Frontal cortex (tissue), 4 donors: ENCODE data around the gene MAIP1. TPM values are rescaled to one million over a fixed set of nuclear protein-coding genes. Genes with fewer than 3 reads are reported as not detected.

Experiments used
- DNase-seq, 2 donors: peaks; one replicate each; pipeline ENCODE4 v3.0.0; 2012; ENCODE audit warnings: low spot score in 2 of 2
- FAIRE-seq: peaks from 2 replicates; lab custom pipeline; 2012; peaks lifted over from hg19 to GRCh38; lab: Jason Lieb, UNC
- total RNA-seq: library from RNA; depleted of rRNA; stranded (reverse); fragments of >200 nt; gene quantifications from one replicate; pipeline ENCODE4 v1.2.3, GENCODE V29; 2014
- donor health status: control.
- donor health status: control.
- donor health status: control.

MAIP1 gene
- total RNA-seq, 1 donor from 2014 or later = 14.3 TPM

DNA sequence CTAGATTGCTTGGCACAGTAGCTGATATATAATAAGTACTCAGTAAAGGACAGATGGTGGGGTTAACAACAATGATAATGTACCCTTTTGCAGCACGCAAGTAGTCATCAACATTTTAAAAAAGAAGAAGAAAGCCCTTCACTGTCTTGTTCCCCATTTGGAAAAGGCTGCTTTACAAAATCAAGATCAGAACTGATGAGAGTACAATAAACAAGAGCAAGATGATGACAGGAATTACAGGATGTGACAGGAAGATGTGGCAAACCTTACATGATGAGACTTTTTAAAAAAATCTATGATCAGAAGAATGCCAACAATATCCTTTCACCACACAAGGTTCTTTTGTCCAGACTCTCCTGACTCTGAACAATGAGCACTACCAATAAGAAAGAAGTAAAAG is 9.2 kb upstream of the MAIP1 start:
- DNase-seq (no peak), FAIRE-seq (no peak)

GRCh38 chr2:199946836-199947235 is 8.5 kb upstream of the MAIP1 start:
- no peak for DNase-seq
- no peak for FAIRE-seq

- FAIRE-seq (no peak), DNase-seq (no peak)
Measured at GRCh38 chr2:199950396-199950795, 5.0 kb upstream of the MAIP1 start.

- no peak for DNase-seq
- FAIRE-seq = no peak
Measured at GRCh38 chr2:199951023-199951422, 4.4 kb upstream of the MAIP1 start.

DNA sequence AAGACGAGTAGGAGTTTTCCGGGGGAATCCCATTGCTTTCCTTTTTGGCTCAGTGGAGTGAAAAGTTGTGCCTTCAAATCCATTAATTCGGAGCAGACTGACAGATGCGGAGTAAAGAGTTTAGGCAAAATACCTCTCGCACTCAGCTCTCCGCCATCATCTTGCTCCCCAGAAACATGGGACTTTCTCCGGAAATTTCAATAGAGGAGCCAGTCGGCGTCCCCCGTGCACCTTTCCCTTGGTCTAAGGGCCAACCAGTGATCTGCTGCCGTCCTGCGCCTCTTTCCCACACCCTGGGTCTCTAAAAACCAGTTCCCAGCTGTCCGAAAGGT is 409 bp upstream of the MAIP1 start:
- DNase-seq (peak in 1 of 2 donors; percentile 16), FAIRE-seq (no peak)

DNA sequence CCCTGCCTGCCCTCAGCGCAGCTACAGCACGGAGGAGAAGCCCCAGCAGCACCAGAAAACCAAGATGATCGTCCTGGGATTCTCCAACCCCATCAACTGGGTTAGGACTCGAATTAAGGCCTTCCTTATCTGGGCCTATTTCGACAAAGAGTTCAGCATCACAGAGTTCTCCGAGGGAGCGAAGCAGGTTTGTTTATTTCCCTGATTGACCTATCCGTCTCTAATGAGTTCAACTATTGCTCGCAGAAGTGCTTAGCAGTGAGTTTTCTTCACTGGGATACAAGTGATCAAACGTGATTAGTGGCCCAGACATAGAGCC is 639 bp downstream of the MAIP1 start:
- no peak for FAIRE-seq
- no peak for DNase-seq

GRCh38 chr2:199958014-199958413 is 2.6 kb downstream of the MAIP1 start:
- FAIRE-seq (no peak), DNase-seq (no peak)

- FAIRE-seq = no peak
- no peak for DNase-seq
Measured at GRCh38 chr2:199962203-199962602, 6.8 kb downstream of the MAIP1 start.

GRCh38 chr2:199966405-199966804 is 11.0 kb downstream of the MAIP1 start:
- FAIRE-seq = no peak
- no peak for DNase-seq

DNA sequence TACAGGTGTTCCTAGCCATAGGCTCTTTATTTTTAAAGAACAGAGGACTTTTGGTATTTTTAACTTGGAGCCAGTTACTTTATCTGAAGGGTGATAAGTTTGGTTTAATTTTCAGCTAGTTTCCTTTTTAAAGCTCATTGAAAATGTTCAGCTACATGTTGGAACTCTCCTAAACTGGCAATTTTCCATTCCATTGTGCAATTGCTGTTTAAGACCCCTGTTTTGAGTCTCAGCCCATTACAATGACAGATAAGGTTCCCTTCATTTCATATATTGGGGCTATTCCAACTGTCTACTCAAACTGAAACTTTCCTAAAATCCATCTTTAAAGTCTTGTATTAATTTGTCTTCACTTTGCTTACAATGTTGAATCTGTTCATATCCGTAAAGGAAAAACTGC is 11.6 kb downstream of the MAIP1 start:
- no peak for FAIRE-seq
- DNase-seq = no peak

GRCh38 chr2:199968126-199968525 is 12.7 kb downstream of the MAIP1 start:
- FAIRE-seq (no peak), DNase-seq (no peak)

DNA sequence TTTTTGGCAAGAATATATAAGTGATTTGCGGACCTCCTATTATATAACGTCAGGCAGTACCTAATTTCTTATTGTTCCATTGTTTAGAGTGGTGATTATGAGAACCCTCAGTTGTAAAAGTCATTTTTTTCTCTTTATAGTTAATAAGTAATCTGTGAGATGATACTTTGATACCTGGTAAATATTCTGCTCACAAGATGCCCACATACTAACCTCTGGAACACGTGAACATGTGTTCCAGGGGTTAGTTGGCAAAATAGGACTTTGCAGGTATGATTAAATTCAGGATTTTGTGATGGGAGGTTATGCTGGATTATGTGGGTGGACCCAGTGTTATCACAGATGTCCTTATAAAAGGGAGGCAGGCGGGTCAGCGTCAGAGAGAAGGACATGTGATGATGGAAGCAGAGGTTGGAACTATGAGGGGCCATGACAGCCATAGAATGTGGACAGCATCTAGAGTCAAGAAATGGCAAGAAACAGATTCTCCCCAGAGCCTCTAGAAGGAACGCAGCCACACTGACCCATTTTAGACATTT is 16.8 kb downstream of the MAIP1 start:
- FAIRE-seq = no peak
- DNase-seq = no peak

- peak in 1 of 2 donors; percentile 25 for DNase-seq
Measured at GRCh38 chr2:199973703-199974102, 18.3 kb downstream of the MAIP1 start.

DNA sequence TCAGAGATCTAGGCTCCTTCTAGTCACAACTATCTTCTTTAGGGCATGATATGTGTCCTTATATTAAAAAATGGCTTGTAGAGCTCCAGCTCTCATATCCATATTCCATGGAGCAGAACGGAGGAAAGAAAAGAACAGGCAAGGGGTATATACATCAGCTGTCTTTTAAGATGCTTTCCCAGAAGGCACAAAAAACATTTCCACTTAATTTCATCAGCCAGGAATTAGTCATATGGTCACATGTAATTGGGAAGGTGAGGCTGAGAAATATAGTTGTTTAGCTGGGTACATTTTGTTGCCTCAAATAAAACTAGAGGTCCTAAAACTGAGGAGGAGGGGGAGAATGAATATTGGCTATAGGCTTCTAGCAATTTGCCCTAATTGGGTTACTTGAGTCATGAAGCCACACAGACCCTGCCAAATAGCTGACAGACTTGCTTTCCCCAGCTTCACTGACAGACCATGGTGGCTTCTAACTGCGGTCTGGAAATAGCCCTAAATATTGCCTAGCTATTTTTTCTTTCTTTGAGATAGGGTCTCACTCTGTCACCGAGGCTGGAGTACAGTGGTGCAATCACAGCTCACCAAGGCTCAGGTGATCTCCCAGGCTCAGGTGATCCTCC is 20.0 kb downstream of the MAIP1 start:
- FAIRE-seq (no peak), DNase-seq (no peak)

More at GRCh38 chr2:199973703-199974102, 18.3 kb downstream of the MAIP1 start:
- peak; percentile 75 for FAIRE-seq

GRCh38 chr2:199977984-199978415 is 22.6 kb downstream of the MAIP1 start:
- FAIRE-seq (no peak), DNase-seq (no peak)

DNA sequence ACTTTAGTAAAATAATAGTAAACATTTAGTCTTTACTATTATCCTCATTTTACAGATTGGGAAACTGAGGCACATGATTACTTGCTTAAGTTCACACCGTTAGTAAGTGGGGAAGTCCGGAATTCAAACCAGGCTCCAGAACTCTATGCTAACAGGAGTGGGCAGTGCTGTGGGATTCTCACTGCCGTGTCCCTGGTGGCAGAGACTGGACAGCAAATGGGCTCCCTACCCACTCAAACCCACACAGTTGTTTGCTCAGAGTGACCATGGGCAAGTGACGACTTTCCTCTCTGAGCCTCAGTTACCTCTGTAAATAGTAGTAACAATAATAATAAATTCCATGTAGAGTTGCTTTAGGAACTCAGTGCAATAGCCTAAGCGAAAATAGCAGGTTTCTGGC is 24.0 kb downstream of the MAIP1 start:
- no peak for FAIRE-seq
- DNase-seq = no peak

DNA sequence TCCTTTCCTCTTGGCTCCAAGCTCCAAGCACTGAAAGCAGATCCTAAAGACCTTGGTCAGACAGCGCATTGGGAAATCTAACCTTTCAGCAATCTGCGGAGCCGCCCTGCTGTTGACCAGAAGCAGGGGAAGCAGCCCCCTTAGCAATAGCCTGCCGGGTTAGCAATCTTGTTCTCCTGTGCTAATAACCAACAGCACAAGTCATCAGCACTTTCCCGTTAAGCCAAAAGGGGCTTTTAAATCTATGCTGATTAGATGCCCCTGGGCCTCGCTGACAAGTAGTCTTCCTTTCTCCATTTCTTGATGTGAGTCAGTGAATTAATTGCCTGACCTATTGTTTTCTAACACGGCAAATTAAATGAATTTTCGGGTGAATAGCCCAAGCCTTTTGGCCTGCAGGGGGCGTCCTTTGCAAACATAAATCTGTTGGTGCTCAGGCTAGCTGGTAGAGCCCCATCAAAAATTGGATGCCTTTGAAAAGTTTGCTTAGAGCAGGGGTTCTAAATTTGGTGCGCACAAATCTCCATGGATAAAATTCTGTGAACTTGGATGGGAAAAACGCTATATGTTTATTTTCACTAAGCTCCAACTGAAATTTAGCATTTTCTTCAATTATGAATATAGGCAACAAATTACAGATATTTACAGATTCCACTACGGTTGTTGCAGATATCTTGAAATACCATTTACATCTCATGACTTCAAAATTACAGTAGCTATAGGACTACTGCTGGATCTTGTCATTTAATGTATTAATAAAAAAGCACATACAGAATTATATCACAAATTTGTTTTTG is 24.6 kb downstream of the MAIP1 start:
- no peak for FAIRE-seq

GRCh38 chr2:199982126-199982843 is 26.9 kb downstream of the MAIP1 start:
- DNase-seq = no peak
- FAIRE-seq = no peak

More for the DNA sequence above, 24.6 kb downstream of the MAIP1 start:
- DNase-seq = peak in 1 of 2 donors; percentile 33

GRCh38 chr2:199983534-199983933 is 28.2 kb downstream of the MAIP1 start:
- FAIRE-seq (no peak), DNase-seq (no peak)

GRCh38 chr2:199984159-199984558 is 28.8 kb downstream of the MAIP1 start:
- FAIRE-seq (no peak), DNase-seq (no peak)

DNA sequence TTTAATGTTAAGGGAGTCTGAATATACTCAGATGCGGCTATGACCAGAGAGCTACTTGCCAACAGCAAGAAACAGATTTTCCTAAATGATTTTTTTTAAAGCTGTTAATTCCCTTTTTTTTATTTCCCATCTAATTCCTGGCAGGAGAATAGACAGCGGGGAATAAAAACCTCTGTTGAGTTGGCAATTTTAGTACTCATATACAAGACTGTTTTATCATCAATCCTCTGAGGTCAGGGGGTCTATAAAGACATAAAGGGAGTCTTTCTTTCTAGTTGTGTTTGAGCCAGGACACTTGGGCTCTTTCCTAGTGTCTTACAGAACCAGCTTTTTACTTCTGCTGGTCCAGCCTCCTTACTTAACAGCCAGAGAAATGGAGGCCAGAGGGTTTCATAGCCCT is 29.4 kb downstream of the MAIP1 start:
- FAIRE-seq = no peak
- no peak for DNase-seq
